C4-2B (cell line): Measurements from ENCODE around the gene INS.
"Not testable (repeated sequence)": the region's sequence is repeated elsewhere in the genome, so short reads cannot be mapped to it uniquely, and the experiment has no call there.

Source experiments
- H3K27ac ChIP-seq: fragments of 450-650 bp; 2 replicates; pipeline ENCODE4 v1.5.1; 2017
- ZFX ChIP-seq: fragments of 450-650 bp; IDR thresholded peaks from 2 replicates; pipeline ENCODE4 v1.6.1; 2017
- TF ChIP-seq, protein P1 (sequence below): fragments of 450-650 bp; conservative IDR thresholded peaks from 2 replicates; pipeline ENCODE4 v1.5.1; 2017; ENCODE audit warnings: mild to moderate bottlenecking

Gene INS

DNA sequence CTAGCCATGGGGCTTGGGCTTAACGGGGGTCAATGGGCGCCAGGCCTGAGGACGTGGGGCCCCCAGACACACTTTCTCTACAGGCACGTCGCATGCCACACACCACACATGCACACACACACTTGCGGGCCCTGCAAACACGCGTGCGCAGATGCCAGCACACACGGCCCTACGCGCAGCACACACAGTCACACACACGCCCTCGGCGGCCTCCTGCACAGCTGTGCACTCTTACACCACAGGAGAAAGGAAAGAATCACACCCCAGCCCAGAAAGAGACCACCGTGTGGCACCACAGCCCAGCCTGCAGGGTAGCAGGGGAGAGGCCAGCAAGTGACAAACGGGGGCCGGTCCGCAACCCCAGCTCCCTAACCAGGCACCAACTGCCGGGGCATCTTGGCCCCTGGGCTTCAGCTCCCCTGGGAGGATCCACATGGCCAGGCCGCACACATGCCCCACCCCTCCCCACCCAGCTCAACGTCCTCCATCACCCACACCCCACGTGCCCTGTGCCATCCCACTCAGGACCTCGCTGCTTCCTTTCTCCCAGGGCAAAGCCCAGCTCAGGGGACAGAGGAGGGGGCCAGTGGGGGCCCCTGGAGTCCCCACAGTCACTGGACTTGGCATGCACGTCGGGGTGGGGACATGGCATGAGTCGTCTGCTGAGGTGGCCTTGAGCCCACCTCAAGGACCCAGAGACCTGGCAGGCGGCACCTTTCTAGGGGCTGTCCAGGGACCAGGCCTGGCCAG lies 36.9 kb upstream of the INS start:
- no peak for TF ChIP-seq ZFX
- H3K27ac ChIP-seq = no peak overlapping the region

DNA sequence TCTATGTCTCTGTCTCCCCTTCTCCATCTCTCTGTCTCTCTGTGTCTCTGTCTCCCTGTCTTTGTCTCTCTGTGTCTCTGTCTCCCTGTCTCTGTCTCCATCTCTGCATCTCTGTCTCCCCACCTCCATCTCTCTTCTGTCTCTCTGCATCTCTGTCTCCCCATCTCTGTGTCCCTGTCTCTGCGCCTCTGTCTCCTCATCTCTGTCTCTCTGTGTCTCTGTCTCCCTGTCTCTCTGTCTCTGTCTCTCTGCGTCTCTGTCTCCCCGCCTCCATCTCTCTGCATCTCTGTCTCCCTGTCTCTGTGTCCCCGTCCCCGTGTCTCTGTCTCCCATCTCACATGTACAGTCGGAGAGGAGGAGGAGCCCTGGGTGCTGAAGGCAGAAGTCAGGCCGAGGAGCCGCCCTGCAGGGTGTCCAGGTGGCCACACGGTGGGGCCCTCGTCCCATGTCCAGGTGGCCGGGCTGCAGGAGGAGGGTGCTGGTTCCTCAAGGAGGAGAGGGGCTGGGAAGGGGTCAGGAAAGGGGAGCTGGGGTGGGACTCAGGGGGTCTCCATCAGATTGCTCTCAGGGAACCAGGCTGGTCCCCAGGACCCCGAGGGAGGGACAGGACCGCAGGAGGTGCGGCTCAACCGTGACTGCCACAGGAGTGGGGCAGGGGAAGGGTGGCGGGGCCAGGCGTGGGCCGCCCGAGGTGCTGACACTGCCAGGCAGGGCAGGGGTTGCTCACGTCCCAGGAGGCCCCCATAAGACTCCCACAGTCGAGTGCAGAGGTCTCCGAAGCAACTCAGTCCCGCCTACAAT lies 36.2 kb upstream of the INS start:
- TF ChIP-seq ZFX = no peak
- TF ChIP-seq, protein P1, sequence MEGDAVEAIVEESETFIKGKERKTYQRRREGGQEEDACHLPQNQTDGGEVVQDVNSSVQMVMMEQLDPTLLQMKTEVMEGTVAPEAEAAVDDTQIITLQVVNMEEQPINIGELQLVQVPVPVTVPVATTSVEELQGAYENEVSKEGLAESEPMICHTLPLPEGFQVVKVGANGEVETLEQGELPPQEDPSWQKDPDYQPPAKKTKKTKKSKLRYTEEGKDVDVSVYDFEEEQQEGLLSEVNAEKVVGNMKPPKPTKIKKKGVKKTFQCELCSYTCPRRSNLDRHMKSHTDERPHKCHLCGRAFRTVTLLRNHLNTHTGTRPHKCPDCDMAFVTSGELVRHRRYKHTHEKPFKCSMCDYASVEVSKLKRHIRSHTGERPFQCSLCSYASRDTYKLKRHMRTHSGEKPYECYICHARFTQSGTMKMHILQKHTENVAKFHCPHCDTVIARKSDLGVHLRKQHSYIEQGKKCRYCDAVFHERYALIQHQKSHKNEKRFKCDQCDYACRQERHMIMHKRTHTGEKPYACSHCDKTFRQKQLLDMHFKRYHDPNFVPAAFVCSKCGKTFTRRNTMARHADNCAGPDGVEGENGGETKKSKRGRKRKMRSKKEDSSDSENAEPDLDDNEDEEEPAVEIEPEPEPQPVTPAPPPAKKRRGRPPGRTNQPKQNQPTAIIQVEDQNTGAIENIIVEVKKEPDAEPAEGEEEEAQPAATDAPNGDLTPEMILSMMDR = peak; percentile 97

DNA sequence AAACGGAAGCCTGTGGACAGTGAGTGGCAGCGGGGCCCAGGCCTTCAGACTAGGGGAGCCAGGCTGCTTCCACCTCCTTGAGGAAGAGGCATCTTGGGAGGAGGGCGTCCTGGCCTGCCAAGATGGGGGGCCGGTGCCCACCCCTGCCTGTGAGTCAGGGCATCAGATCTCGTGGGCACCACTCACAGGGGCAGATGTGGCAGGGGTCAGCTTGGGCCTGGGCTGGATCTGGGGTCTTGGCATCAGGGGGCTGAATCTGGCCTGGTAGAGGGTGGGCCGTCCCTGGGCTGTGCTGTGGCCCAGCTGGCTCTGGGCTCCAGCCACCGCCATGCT lies 34.7 kb upstream of the INS start:
- no peak for TF ChIP-seq ZFX
- TF ChIP-seq, protein P1 = no peak
- H3K27ac ChIP-seq = no peak overlapping the region

More for the DNA sequence above, 36.2 kb upstream of the INS start:
- no peak overlapping the region for H3K27ac ChIP-seq

DNA sequence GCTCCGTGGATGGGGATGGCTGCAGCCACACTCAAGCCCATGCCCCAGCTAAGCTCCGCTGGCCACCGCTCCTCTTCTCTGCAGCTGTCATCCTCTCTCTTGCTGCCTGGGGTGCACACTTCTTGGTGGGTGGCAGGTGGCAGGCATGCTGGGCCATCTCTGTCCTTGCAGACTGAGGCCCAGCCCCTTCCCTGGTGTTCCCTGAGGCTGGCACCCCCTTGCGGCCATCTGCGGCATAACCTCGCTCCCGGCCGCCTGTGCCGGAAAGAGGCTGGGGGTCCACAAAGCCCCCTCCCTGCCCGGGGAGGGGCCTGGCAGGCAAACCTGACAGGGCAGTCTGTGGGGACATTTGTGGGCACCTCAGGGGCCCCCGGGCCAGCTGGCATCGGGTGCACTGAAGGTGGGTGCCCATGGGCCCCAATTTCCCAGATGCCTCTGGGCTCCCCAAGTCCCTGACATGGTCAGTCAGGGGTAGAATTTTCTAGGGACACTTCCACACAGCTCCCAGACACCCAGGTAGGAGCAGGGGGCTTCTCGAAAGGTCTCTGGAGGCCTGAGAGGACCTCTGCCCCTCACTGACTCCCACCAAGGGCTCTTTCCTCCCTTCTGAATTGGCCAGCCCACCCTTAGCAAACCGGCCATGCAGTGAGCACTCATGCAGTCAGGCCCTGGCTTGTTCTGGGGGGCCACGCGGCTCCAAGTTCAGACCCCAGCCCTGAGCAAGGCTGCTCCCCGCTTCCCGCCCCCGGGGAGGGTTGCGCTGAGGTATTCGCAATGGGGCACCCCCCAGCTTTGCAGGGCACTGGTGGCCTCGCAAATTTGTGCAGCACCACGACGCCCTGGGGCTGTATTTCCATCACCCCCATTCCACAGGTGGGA lies 34.1 kb upstream of the INS start:
- no peak overlapping the region for H3K27ac ChIP-seq
- TF ChIP-seq, protein P1 = peak; percentile 99
- TF ChIP-seq ZFX = no peak

DNA sequence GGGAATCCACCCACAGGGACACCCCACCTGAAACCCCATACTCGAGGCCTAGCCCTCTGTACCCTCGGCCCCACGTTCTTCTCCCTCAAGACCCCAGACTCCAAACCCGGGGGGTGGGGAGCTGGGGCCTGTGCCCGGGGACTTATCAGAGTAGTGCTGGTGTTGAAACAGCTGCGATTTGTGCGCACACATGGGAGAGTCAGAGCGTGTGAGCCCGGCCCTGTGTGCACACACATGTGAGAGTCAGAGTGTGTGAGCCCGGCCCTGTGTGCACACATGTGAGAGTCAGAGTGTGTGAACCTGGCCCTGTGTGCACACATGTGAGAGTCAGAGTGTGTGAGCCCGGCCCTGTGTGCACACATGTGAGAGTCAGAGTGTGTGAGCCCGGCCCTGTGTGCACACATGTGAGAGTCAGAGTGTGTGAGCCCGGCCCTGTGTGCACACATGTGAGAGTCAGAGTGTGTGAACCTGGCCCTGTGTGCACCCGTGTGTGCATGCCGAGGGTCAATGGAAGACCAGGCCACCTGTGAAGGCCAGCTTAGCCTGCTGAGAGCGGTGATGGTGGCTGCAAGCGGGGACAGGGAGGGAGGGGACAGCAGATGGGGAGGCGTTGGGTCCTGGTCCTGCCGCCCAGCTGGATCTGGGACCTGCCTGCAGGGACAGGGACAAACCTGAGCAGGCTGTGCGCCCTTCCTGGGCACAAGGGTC lies 33.0 kb upstream of the INS start:
- not testable (repeated sequence) for H3K27ac ChIP-seq

DNA sequence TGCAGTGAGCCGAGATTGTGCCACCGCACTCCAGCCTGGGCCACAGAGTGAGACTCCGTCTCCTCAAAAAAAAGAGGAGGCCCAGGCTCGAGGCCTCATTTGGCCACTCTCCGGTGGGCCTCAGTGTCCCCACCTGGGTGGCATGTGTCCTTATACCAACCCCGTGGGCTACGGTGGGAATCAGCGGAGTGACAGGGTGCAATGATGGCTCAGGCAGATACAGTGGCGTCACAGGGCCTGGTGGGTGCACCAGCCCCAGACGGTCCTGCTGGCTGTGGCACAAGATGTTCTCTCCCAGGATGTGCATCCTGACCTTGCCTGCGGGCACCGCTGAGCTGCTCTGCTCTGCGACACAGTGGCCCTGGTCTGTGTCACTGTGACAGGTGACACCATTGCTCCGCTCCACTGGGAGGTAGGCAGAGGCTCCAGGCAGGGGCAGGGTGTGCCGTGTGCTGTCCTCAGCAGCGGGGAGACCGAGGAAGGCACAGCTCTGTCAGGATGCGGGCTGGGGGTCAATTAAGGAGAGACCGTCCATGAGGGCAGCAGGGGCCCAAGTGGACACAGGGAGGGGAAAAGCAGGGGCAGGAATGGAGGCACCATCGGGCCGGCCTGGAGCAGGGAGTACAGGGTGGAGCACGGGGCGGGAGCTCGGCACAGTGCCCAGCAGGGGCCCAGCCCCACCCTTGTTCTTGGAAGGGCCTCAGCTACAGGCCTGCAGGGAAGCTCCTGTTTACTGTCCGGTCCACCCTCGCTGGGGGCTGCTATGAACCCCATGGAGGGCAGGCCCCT lies 32.3 kb upstream of the INS start:
- TF ChIP-seq, protein P1 = no peak
- TF ChIP-seq ZFX = no peak
- no peak overlapping the region for H3K27ac ChIP-seq

DNA sequence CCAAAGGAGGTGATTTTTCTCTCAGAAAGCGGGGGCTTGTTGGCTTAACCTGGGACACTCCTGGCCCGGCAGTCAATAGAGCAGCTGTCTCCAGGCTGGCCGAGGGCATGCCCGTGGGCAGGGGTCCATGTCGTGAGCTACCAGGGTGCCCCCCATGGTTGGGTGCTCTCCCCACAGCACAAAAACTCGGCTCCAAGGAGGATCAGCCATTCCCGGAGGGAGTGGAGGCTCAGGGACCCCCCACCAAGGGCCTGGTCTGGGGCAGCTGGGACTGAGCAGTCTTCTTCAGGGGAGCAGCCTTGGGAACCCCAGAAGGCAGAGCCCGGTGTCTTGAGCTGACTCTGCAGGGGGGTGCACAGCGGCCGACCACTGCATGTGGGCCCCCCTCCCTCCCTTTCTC lies 31.4 kb upstream of the INS start:
- no peak for TF ChIP-seq ZFX
- TF ChIP-seq, protein P1 = no peak
- no peak overlapping the region for H3K27ac ChIP-seq
